Endothelial cell (in vitro differentiated cells): ENCODE measurements around the gene TJP3. TPM values are rescaled to one million over a fixed set of nuclear protein-coding genes. Genes with fewer than 3 reads are reported as not detected.
A peak's percentile ranks its signal among the peaks of the same experiment; 100 is the strongest.

ENCODE experiments used
- DNase-seq: peaks from one replicate; pipeline ENCODE4 v3.0.0; 2021; ENCODE audit warnings: low spot score
- H3K27ac Mint-ChIP-seq: one replicate; pipeline ENCODE4 v1.8.0; 2021; ENCODE audit warnings: mixed read lengths, inconsistent platforms; ENCODE audit not compliant: unreplicated experiment
- H3K27me3 Mint-ChIP-seq: one replicate; pipeline ENCODE4 v1.8.0; 2021; ENCODE audit warnings: mild to moderate bottlenecking, moderate library complexity, mixed read lengths, inconsistent platforms; ENCODE audit not compliant: unreplicated experiment
- H3K36me3 Mint-ChIP-seq: one replicate; pipeline ENCODE4 v1.8.0; 2021; ENCODE audit warnings: mild to moderate bottlenecking, low read depth, mixed read lengths, inconsistent platforms; ENCODE audit not compliant: unreplicated experiment
- H3K4me1 Mint-ChIP-seq: one replicate; pipeline ENCODE4 v1.8.0; 2021; ENCODE audit warnings: mild to moderate bottlenecking, mixed read lengths, inconsistent platforms; ENCODE audit not compliant: unreplicated experiment
- H3K4me3 Mint-ChIP-seq: one replicate; pipeline ENCODE4 v1.8.0; 2021; ENCODE audit warnings: mild to moderate bottlenecking, mixed read lengths, inconsistent platforms; ENCODE audit not compliant: unreplicated experiment
- H3K9me3 Mint-ChIP-seq: one replicate; pipeline ENCODE4 v1.8.0; 2021; ENCODE audit warnings: mixed read lengths, inconsistent platforms; ENCODE audit not compliant: unreplicated experiment
- total RNA-seq: library from RNA; stranded (reverse); fragmentation: NEBNext Ultra II Directional; extraction: Animal tissue kit (Norgen Biotek cat#: 25700); gene quantifications from one replicate; pipeline ENCODE4 v1.2.1, GENCODE V29; 2021; ENCODE audit not compliant: unreplicated experiment
- TF ChIP-seq, protein P1 (sequence below): fragments of 200-600 bp; sonication (generic); IDR thresholded peaks from one replicate; pipeline ENCODE4 v1.5.0; 2021; ENCODE audit warnings: antibody characterized with exemption; ENCODE audit not compliant: unreplicated experiment

The TJP3 gene
- total RNA-seq, 1 donor from 2014 or later = 3.1 TPM

DNA sequence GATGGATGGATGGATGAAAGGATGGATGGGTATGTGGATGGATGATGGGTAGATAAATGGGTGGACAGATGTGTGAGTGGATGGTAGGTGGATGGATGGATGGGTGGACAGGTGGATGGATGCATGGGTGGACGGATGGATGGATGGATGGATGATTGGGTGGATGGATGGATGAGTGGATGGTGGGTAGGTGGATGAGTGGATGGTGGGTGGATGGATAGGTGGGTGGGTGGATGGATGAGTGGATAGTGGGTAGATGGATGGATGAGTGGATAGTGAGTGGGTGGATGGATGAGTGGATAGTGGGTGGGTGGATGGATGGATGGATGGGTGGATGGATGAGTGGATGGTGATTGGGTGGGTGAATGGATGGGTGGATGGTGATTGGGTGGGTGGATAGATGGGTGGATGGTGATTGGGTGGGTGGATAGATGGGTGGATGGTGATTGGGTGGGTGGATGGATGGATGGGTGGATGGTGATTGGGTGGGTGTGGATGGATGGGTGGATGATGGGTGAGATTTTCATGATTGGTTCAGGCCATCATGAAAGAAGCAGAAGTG lies 68.4 kb downstream of the TJP3 start:
- Mint-ChIP-seq H3K4me3 (peak overlapping the region; percentile 19), H3K36me3 (peaks cover 12% of the 10 kb centered on the region), H3K27me3 (peaks cover 12% of the 10 kb centered on the region), H3K4me1 (no peaks in the 10 kb centered on the region), H3K27ac (no peak overlapping the region), H3K9me3 (peaks cover 2% of the 10 kb centered on the region)
- no peak for DNase-seq
- TF ChIP-seq, protein P1, sequence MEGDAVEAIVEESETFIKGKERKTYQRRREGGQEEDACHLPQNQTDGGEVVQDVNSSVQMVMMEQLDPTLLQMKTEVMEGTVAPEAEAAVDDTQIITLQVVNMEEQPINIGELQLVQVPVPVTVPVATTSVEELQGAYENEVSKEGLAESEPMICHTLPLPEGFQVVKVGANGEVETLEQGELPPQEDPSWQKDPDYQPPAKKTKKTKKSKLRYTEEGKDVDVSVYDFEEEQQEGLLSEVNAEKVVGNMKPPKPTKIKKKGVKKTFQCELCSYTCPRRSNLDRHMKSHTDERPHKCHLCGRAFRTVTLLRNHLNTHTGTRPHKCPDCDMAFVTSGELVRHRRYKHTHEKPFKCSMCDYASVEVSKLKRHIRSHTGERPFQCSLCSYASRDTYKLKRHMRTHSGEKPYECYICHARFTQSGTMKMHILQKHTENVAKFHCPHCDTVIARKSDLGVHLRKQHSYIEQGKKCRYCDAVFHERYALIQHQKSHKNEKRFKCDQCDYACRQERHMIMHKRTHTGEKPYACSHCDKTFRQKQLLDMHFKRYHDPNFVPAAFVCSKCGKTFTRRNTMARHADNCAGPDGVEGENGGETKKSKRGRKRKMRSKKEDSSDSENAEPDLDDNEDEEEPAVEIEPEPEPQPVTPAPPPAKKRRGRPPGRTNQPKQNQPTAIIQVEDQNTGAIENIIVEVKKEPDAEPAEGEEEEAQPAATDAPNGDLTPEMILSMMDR = no peak

DNA sequence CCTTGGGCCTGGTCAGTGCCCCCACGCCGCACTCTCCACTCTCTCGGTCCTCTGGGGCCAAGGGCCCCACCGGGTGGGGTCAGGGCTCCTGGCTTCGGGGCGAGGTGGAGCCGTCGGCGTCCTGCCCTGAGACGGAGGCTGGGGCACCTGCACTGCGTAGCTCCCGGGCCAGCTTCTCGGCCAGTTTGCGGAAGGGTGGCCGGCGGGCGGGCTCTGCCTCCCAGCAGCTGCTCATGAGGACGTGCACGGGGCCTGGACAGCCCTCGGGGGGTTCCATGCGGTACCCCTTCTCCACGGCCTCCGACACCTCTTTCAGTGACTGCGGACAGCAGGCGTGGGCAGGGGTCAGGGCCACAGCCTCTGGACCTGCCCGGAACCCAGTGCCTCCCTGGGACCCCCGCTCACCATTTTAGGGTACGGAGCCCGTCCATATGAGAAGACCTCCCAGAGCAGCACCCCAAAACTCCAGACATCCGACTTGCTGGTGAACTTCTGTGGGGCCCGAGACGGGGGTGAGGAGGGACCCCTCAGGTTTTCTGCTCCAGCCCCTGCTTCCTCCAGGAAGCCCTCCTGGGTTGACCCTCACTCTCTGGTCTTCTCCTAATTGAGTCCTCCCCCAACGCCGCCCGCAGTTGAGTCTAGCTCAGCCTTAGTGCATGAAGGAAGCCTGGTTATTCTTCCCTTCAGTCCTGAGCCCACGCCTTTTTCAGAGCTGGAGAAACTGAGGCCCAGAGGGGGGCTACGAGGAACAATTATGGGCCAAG lies 70.1 kb downstream of the TJP3 start:
- TF ChIP-seq, protein P1 = no peak
- Mint-ChIP-seq H3K27me3 (peaks cover 18% of the 10 kb centered on the region), H3K9me3 (peaks cover 11% of the 10 kb centered on the region), H3K4me3 (no peak overlapping the region), H3K36me3 (peaks cover 21% of the 10 kb centered on the region), H3K27ac (no peak overlapping the region), H3K4me1 (peaks cover 4% of the 10 kb centered on the region)
- no peak for DNase-seq

DNA sequence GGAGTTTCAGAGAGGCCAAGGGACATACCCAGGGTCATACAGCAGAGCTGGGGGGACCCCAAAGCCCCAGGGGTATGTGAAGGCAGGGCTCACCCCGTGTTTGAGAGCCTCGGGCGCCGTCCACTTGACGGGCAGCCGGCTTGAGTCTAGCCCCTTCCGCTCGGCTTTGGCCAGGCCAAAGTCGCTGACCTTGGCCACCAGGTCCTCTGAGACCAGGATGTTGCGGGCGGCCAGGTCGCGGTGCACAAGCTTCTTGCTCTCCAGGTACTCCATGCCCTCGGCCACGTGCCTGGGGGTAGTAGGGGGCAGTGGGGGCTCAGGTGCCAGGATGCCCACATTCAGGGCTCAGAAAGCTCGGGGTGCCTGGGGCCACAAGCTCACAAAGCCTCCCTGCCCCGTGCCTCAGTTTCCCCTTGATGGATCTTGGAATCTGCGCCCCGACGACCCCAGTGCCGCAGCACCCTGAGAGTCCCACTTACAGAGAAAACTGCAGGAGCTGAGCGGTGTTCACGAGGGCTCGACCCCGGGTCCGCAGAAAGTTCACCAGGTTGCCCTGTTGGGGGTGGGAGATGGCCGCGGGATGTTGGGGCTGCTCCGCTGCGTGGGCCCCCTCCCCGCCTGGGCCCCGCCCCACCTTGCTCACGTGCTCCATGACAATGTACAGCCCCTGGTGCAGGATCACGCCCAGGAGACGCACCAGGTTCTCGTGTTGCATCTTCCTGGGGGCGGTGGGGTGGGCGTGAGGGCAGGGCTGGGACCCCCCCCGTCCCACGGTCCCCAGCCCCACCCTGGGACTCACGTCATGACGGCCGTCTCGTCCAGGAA lies 70.9 kb downstream of the TJP3 start:
- no peak overlapping the region for H3K4me3 Mint-ChIP-seq
- H3K9me3 Mint-ChIP-seq = peaks cover 11% of the 10 kb centered on the region
- H3K36me3 Mint-ChIP-seq = peaks cover 21% of the 10 kb centered on the region
- H3K27ac Mint-ChIP-seq = no peak overlapping the region
- H3K4me1 Mint-ChIP-seq = peaks cover 4% of the 10 kb centered on the region
- peaks cover 12% of the 10 kb centered on the region for H3K27me3 Mint-ChIP-seq
- DNase-seq = no peak
- TF ChIP-seq, protein P1 = no peak

DNA sequence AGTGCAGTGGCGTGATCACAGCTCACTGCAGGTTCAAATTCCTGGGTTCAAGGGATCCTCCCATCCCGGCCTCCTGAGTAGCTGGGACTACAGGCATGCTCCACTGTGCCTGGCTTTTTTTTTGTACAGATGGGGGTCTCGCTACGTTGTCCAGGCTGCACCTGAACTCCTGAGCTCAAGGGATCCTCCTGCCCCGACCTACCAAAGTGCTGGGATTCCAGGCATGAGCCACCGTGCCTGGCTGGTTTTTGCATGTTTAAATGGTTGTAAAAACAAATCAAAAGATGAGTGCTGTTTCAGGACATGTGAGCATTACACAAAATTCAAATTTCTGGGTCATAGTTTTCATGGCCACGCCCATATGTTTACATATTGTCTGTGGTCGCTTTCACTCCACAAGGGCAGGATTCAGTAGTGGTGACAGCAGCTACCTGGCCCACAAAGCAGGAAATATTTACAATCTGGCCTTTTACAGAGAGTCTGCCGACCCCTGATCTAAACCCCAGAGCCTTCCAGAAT lies 72.7 kb downstream of the TJP3 start:
- Mint-ChIP-seq H3K36me3 (peaks cover 21% of the 10 kb centered on the region), H3K4me3 (no peak overlapping the region), H3K27ac (no peak overlapping the region), H3K27me3 (peaks cover 14% of the 10 kb centered on the region), H3K4me1 (peaks cover 7% of the 10 kb centered on the region), H3K9me3 (peaks cover 11% of the 10 kb centered on the region)
- no peak for DNase-seq
- TF ChIP-seq, protein P1 = no peak
